ENCODE results near the gene TMEM187.
A peak's percentile ranks its signal among the peaks of the same experiment; 100 is the strongest.

GRCh38 chrX:153922932-153923857, 49.4 kb upstream of the TMEM187 start:
- TF ChIP-seq CTCF (conservative IDR thresholded peaks at IDR 0.05; ENCODE audit: low read depth, low read length) (peak; percentile 40; the same call in 1 of the 2 replicates), EZH2 (IDR thresholded peaks at IDR 0.05; ENCODE audit: borderline replicate concordance, low read depth, low read length, poor library complexity, severe bottlenecking) (no peak)
